HCT116 (cell line): ENCODE data around the gene BSND. TPM values are rescaled to one million over a fixed set of nuclear protein-coding genes. Genes with fewer than 3 reads are reported as not detected.

Source experiments
- ATAC-seq: fragments of 200-7000 bp; cut with Tn5 transposase; 2 replicates; pipeline ENCODE4 v1.9.1; 2020; ENCODE audit warnings: mild to moderate bottlenecking, moderate library complexity
- BruUV-seq: library from RNA; stranded (reverse); fragments of 400-500 nt; replicated peaks from 2 replicates; lab custom pipeline; 2021; lab: Mats Ljungman, UMichigan
- CTCF ChIA-PET: fragments of 300-600 bp; sonication (Branson Sonifier 250); formaldehyde crosslinking; loops from one replicate; lab custom pipeline; 2021; ENCODE audit warnings: antibody characterized with exemption; lab: Charles Lee
- POLR2A ChIA-PET: fragments of 300-600, 350-600 bp; sonication (Branson Sonifier 250); formaldehyde crosslinking; loops from one replicate; lab custom pipeline; 2021; ENCODE audit warnings: antibody characterized with exemption; lab: Charles Lee
- RAD21 ChIA-PET, 2 experiments: fragments of 300-600 bp; sonication (Branson Sonifier 250); formaldehyde crosslinking; loops; one replicate each; lab custom pipeline; 2023; ENCODE audit warnings: low total read pairs in 2 of 2; ENCODE audit not compliant: uncharacterized antibody in 2 of 2, unreplicated experiment in 2 of 2, low non-redundant PET in 1 of 2; lab: Charles Lee
- DNase-seq: peaks from one replicate; pipeline ENCODE4 v3.0.0-alpha.2; 2010; ENCODE audit warnings: low read depth, low spot score
- H2AFZ ChIP-seq: fragments of 200-600 bp; shearing (Covaris generic), sonication (generic); 2 replicates; pipeline ENCODE4 v1.6.1; 2017; ENCODE audit warnings: low read depth, mixed run types, mixed read lengths, antibody characterized with exemption, low read length; ENCODE audit not compliant: poor library complexity, severe bottlenecking
- H3K27ac ChIP-seq: 2 replicates; pipeline ENCODE4 v1.5.1; 2012; ENCODE audit warnings: low read depth, low read length
- H3K27me3 ChIP-seq: fragments of 200-600 bp; sonication (generic); 2 replicates; pipeline ENCODE4 v1.6.1; 2016; ENCODE audit warnings: mixed run types, low read length, mixed read lengths; ENCODE audit not compliant: insufficient read depth
- H3K36me3 ChIP-seq, 2 experiments: fragments of 200-500 bp in 1 of 2; fragments of 200-600 bp in 1 of 2; sonication (Bioruptor generic) in 1 of 2; sonication (generic) in 1 of 2; 2 replicates each; pipeline versions ENCODE4 v1.5.1 to v1.6.1; 2014 to 2016; ENCODE audit warnings: low read length in 2 of 2, inconsistent platforms in 1 of 2, mixed read lengths in 1 of 2, mixed run types in 1 of 2; ENCODE audit not compliant: insufficient read depth in 2 of 2, control insufficient read depth in 1 of 2
- H3K4me1 ChIP-seq, 2 experiments: fragments of 200-600 bp in 1 of 2; sonication (generic) in 1 of 2; 2 replicates each; pipeline versions ENCODE4 v1.5.1 to v1.6.1; 2012 to 2017; ENCODE audit warnings: low read length in 2 of 2, inconsistent platforms in 1 of 2, mild to moderate bottlenecking in 1 of 2, mixed read lengths in 1 of 2, mixed run types in 1 of 2, moderate library complexity in 1 of 2; ENCODE audit not compliant: insufficient read depth in 2 of 2, control insufficient read depth in 1 of 2
- H3K4me2 ChIP-seq: fragments of 200-600 bp; sonication (generic); 2 replicates; pipeline ENCODE4 v1.6.1; 2017; ENCODE audit warnings: mixed run types, low read length, mixed read lengths
- H3K4me3 ChIP-seq, 2 experiments: fragments of 200-600 bp in 1 of 2; sonication (generic) in 1 of 2; replicated peaks in 1 of 2; 2 replicates each; pipeline ENCODE4 v1.5.1; 2011 to 2016; ENCODE audit warnings: low read length in 2 of 2, control low read depth in 1 of 2, low read depth in 1 of 2, mild to moderate bottlenecking in 1 of 2, mixed read lengths in 1 of 2, mixed run types in 1 of 2
- H3K79me2 ChIP-seq: fragments of 200-600 bp; sonication (generic); 2 replicates; pipeline ENCODE4 v1.6.1; 2017; ENCODE audit warnings: mild to moderate bottlenecking, mixed run types, low read length, moderate library complexity, mixed read lengths; ENCODE audit not compliant: insufficient read depth
- H3K9ac ChIP-seq: fragments of 200-600 bp; sonication (generic); 2 replicates; pipeline ENCODE4 v1.6.1; 2016; ENCODE audit warnings: low read length, mixed read lengths
- H3K9me2 ChIP-seq: fragments of 200-600 bp; sonication (generic), shearing (Covaris generic); 2 replicates; pipeline ENCODE4 v1.6.1; 2017; ENCODE audit warnings: mixed run types, mild to moderate bottlenecking, moderate library complexity; ENCODE audit not compliant: insufficient read depth
- H3K9me3 ChIP-seq, 2 experiments: fragments of 200-500 bp in 1 of 2; fragments of 200-600 bp in 1 of 2; sonication (Bioruptor generic) in 1 of 2; sonication (generic) in 1 of 2; 2 replicates each; pipeline ENCODE4 v1.6.1; 2014 to 2017; ENCODE audit warnings: low read length in 2 of 2, mixed read lengths in 2 of 2, inconsistent platforms in 1 of 2, low read depth in 1 of 2, mild to moderate bottlenecking in 1 of 2, mixed run types in 1 of 2, moderate library complexity in 1 of 2; ENCODE audit not compliant: control insufficient read depth in 1 of 2, insufficient read depth in 1 of 2
- H4K20me1 ChIP-seq: fragments of 200-600 bp; sonication (generic), shearing (Covaris generic); 2 replicates; pipeline ENCODE4 v1.6.1; 2017; ENCODE audit warnings: mixed run types, mild to moderate bottlenecking, moderate library complexity; ENCODE audit not compliant: insufficient read depth
- CBX3 ChIP-seq: IDR thresholded peaks from 2 replicates; pipeline ENCODE4 v1.6.1; 2012; ENCODE audit warnings: low read depth
- CEBPB ChIP-seq: IDR thresholded peaks from 2 replicates; pipeline ENCODE4 v1.6.1; 2012; ENCODE audit warnings: low read depth
- CTCF ChIP-seq, 3 experiments: fragments of 200-600 bp in 1 of 3; sonication (generic) in 1 of 3; IDR thresholded peaks in 2 of 3; conservative IDR thresholded peaks in 1 of 3; 2 replicates each; pipeline ENCODE4 v1.5.1; 2012 to 2017; ENCODE audit warnings: low read depth in 2 of 3, low read length in 2 of 3, antibody characterized with exemption in 1 of 3, borderline replicate concordance in 1 of 3, control low read depth in 1 of 3, mild to moderate bottlenecking in 1 of 3, mixed read lengths in 1 of 3, mixed run types in 1 of 3, moderate library complexity in 1 of 3; ENCODE audit not compliant: insufficient read depth in 1 of 3
- EGR1 ChIP-seq: IDR thresholded peaks from 2 replicates; pipeline ENCODE4 v1.6.1; 2012; ENCODE audit warnings: low read depth
- ELF1 ChIP-seq: IDR thresholded peaks from 2 replicates; pipeline ENCODE4 v1.6.1; 2012; ENCODE audit warnings: low read depth, borderline replicate concordance
- EZH2 ChIP-seq: fragments of 200-600 bp; sonication (generic); IDR thresholded peaks from 2 replicates; pipeline ENCODE4 v1.6.1; 2017; ENCODE audit warnings: antibody characterized with exemption, mixed run types
- EZH2phosphoT487 ChIP-seq: fragments of 200-600 bp; IDR thresholded peaks from 2 replicates; pipeline ENCODE4 v1.6.1; 2018; ENCODE audit warnings: antibody characterized with exemption, borderline replicate concordance
- FOSL1 ChIP-seq: IDR thresholded peaks from 2 replicates; pipeline ENCODE4 v1.6.1; 2012; ENCODE audit warnings: low read depth
- SIN3A ChIP-seq: IDR thresholded peaks from 2 replicates; pipeline ENCODE4 v1.6.1; 2012; ENCODE audit warnings: low read depth
- SRF ChIP-seq: IDR thresholded peaks from 2 replicates; pipeline ENCODE4 v1.6.1; 2012; ENCODE audit warnings: low read depth
- YY1 ChIP-seq: IDR thresholded peaks from 2 replicates; pipeline ENCODE4 v1.6.1; 2011; ENCODE audit warnings: low read length, low read depth, moderate library complexity, mild to moderate bottlenecking; ENCODE audit not compliant: insufficient replicate concordance; ENCODE audit errors: extremely low read depth
- intact Hi-C: fragments of 100-400 bp; cut with micrococcal nuclease; formaldehyde crosslinking; loops from 2 replicates; pipeline ENCODE4 v1.10.0; 2022
- total RNA-seq: library from RNA; stranded (reverse); gene quantifications from one replicate; pipeline ENCODE4 v1.2.1, GENCODE V29; 2021; ENCODE audit not compliant: unreplicated experiment
- TF ChIP-seq, protein P1 (sequence below): IDR thresholded peaks from 2 replicates; pipeline ENCODE4 v1.6.1; 2012

BSND gene
- total RNA-seq, 1 experiment from 2014 or later: not detected

DNA sequence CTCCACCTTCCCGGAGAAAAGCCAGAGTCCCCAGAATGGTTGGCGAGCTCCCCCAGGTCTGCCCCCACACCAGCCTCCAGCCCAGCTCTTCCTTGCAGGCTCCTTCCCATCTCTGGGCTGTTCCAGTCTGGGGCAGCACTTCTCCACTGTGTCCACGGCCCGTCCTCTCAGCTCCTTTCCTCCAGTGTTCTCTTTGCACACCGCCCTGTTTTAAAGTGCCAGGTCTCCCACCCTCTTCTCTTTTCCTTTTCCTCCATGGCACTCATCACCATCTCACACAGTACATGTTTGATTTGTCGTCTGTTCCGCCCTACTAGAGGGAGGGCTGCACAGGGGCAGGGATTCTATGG, 34.5 kb downstream of the BSND start:
- Histone ChIP-seq H3K27me3 (no peaks in the 10 kb centered on the region), H3K9me2 (no peaks in the 10 kb centered on the region), H3K4me2 (no peak overlapping the region), H3K79me2 (no peaks in the 10 kb centered on the region), H3K9me3 (no peaks in the 10 kb centered on the region), H3K4me3 (no peak overlapping the region), H2AFZ (no peak overlapping the region), H4K20me1 (no peaks in the 10 kb centered on the region), H3K9ac (no peak overlapping the region), H3K4me1 (peaks cover 6 to 15% of the 10 kb centered on the region in 2 experiments; a peak in 3 of 4 replicates), H3K36me3 (no peaks in the 10 kb centered on the region), H3K27ac (no peak overlapping the region)
- POLR2A ChIA-PET: no interaction called here
- ATAC-seq (no peak), DNase-seq (no peak)
- RAD21 ChIA-PET: no interaction called here
- CTCF ChIA-PET: interaction anchor here (6.1 kb wide), 1 partner anchor 11 kb away, joined by 24 read pairs; no protein-coding TSS in a partner anchor
- intact Hi-C loops: no loop called here
- no TSS peak for BruUV-seq
- TF ChIP-seq CTCF (IDR thresholded peaks at IDR 0.05 in 2 of 3, conservative IDR thresholded peaks at IDR 0.05 in 1 of 3; ENCODE audit: borderline replicate concordance in 1 of 3, insufficient read depth in 1 of 3, low read depth in 2 of 3, low read length in 2 of 3): no peak
- TF ChIP-seq YY1: no peak
- TF ChIP-seq SRF: no peak
- no peak for TF ChIP-seq ELF1
- TF ChIP-seq EGR1: no peak
- TF ChIP-seq EZH2phosphoT487: no peak
- no peak for TF ChIP-seq CBX3
- no peak for TF ChIP-seq FOSL1
- no peak for TF ChIP-seq EZH2
- TF ChIP-seq SIN3A: no peak
- TF ChIP-seq, protein P1, sequence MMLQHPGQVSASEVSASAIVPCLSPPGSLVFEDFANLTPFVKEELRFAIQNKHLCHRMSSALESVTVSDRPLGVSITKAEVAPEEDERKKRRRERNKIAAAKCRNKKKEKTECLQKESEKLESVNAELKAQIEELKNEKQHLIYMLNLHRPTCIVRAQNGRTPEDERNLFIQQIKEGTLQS: no peak
- no peak for TF ChIP-seq CEBPB
